DMS114 treated with DMSO at 0.1 percent for 48 hours (cell line): ENCODE results near the gene RBBP7.

Experiments used
- DNase-seq: peaks from one replicate; lab custom pipeline; 2025; ENCODE audit not compliant: unreplicated experiment; lab: John Stamatoyannopoulos, UW

Gene RBBP7

DNA sequence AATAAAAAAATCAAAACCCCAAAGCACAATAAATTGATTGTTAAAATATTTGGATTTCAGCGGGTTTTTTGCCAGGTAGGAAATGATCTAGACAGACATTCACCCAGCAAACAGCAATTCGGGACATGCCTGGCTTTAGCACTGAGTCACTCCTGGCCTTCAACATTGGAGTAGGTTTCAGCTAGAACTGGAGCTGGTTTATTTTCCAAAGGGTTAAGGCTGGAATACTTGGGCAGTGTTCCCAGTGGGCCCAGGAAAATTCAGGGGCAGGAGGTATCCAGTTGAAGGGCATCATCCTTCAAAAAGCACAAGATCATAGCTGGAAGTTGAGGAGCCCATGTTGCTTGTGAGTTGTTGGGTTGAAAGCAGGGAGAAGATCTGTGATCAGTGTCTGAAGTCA, 42.9 kb downstream of the RBBP7 start:
- no peak for DNase-seq

DNA sequence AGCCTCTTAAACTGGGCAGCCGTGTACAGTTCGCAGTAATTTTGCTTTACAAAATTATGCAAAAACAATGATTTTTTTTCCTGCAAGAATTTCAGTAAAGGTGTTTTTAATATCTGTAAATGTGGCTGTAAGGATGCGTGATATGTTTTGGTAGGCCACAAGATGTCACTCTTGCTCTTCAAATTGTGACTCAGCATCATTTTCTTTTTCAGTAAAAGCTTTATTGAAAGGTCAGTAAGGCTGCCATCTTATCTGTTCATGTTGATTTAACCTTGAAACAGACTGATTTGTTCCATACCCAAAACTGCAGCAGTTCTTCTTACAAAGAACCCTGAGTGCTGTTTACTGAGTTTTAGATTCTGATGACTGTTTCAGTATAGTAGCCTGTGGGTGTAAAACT, 44.0 kb downstream of the RBBP7 start:
- peak; percentile 21 for DNase-seq

DNA sequence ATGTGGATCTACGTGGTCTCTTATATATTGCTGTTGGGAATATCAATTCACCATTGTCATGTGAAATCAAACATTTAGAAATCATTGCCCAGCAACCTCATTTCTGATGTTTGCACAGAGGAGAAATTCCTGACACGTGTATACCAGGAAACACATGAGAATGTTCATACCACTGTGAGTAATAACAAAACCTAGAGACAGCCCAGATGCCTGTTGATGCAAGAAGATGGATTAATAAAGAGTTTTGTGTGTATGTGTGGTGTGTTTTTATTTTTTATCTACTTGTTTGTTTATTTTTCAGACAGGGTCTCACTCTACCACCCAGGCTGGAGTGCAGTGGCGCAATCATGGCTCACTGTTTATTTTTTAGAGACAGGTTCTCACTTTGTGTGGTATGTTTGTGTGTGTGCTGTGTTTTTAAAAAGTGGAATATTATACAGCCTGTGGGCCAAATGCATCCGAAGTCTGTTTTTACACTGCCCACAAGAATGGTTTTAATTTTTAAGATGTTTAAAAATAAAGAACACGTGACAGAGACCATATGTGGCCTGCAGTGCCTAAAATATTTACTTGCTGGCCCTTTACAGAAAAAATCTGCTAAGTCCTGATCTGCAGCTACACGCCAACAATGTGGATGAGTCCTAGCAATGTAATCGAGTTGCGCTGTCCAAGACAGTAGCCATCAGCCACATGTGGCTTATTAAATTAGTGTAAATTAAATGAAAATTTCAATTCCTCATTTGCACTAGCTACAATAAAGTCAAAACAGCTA, 44.7 kb downstream of the RBBP7 start:
- DNase-seq, result no peak

DNA sequence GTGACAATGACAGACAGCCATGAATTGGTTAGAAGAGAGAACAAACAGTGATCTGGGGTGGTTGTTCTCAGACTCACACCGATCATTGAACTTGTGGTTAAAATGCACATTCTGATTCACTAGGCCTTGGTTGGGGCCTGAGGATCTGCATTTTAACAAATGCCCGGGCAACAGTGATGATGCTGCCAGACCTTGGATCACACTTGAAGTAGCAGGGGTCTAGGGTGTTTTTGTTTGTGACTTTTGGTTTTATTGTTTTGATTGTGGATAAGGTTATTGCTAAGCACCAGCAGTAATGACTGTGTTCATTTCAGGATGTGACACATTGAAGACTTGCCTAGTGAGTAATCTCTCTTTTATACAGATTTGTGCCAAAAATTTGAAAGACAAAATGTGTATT, 47.4 kb downstream of the RBBP7 start:
- no peak for DNase-seq

DNA sequence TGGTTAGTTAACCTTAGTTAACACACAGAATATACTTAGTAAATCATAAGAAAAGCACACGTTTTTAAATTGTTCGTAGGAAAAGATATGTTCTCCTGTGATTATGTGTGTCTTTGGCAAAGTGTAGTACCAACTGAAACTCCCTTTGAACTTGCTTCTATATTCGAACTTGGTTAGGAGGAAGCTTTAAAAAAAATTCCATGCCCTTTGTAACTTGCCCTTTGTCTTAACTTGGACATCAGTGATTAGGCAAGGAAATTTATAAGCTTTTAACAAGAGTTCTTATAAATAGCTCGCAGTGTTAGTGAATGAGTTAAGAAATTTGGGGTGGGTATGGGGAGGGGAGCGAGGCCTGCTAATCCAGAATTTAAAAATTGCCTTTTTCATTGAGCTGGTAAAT, 50.5 kb downstream of the RBBP7 start:
- DNase-seq, result no peak

DNA sequence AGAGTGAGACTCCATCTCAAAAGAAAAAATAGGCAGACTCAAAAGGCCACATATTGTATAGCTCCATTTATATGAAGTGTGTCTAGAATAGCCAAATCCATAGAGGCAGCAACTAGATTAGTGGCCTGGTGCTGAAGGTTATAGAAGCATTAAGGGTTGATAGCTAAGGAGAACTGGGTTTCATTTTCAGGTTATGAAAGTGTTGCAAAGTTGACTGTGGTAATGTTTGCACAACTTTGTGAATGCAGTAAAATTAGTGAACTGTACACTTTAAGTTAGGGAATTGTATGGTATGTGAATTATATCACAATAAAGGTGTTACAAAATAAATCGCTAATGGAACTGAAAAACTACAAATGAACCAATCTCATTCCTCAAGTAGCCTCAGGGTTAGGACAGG, 55.6 kb downstream of the RBBP7 start:
- DNase-seq, result no peak

DNA sequence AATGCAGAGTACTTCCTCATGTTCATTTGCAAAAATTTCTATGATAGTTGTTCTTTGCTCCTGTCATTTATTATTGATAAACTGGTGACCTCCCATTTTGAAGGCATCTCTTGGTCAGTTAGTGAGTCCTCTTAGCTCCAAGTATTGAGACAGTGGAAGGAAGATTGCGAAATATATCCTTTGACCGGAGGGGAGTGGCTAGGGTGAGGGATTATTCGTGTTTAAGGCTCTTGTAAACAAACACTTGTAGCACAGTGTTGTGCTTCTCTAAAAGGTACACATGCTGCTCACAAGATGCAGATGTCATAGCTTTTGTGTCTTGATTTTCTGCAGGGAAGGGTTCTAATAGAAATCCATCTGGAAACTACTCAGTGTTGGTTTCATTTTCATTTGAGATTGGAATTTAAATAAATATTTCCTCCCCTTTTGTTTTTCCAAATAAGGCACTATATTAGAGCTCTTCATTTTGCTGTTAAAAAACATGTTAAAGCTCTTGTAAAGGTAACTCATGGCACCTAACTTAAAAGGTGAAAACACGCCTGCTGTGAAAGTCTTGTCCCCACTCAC, 62.1 kb downstream of the RBBP7 start:
- no peak for DNase-seq

DNA sequence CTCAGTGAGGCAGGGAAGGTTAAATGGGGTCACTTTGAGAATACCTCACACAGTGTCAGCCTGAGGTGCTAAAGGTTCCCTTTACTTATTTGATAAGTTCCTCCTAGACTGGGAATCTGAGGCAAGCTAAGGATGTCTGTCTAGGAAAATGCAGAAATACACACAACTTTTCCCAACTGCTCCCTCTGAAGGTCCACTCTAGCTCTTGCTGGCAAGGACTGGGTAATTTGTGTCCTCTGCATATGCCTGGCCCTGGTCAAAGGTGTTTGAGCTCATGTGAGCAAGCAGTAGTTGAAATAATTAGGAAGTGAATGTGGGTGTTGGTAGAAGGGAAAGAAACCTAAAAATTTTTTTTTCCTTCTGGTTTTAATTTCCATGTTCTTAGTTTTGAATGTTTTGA, 62.6 kb downstream of the RBBP7 start:
- DNase-seq, result peak; percentile 20

DNA sequence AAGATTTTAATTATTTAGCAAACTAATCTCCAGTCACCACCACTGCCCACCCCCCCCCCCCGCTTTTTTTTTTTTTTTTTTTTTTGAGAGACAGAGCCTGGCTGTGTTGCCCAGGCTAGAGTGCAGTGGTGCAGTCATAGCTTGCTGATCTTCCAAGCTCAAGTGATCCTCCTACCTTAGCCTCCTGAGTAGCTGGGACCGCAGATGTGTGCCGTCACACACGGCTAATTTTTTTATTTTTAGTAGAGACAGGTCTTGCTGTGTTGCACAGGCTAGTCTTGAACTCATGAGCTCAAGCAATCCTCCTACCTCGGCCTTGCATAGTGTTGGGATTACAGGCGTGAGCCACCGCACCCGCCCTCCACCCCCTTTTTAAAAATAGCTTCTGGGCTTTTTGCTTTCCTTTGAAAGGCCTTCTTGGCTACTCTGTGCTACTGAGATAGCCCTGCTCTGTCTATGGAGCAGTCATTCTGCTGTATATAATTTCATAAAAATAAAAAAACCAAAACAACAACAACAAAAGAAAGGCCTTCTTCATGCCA, 65.2 kb downstream of the RBBP7 start:
- no peak for DNase-seq

DNA sequence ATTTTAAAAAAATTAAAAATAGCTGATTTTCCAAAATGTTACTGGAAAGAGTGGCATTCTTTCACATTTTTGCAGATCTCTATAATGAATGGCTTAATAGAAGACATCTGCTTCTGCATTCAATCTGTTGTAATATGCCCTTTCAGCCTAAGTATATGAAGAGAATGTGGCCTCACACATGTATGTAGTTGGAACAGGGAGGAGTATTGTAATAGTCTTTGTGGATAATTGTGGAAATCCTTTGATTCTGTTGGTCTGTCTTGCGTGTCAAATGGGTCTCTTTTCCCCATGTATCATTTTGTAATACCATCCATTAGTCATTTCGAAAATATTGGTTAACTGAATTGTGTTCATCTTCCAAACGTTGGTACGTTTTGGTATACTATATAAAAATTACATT, 72.3 kb downstream of the RBBP7 start:
- no peak for DNase-seq

DNA sequence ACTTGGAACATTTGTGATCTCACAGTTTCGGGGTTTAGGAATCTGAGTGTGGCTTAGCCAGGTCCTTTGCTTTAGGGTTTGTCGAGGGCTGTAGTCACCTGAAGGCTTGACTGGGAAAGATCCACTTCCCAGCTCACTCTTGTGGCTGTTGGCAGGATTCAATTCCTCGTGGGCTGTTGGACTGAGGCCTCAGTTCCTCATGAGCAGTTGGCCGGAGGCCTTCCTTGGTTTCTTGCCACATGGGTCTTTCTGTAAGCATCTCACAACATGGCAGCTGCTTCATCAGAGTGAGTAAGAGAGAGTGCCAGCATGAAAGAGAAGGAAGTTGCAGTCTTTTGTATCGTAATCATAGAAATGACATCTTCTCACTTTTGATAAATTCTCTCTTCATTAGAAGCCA, 72.8 kb downstream of the RBBP7 start:
- no peak for DNase-seq

DNA sequence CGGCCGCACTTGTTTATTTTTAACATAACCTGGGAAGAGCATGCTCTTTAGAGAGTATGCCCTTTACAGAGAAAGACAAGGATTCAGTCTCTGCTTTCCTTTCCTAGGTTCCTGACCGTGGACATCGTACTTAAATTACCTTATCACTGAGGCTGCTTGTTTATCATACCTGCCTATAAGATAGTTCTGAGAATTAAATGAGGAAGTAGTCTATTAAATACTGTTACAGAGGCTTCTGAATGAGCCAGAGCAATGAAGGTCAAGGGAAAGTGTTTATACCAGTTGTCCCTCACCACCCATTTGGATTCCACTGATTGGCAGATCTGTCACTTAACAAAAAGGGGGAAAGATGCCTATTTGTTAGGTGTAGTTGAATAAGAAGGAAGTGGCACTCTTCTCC, 73.9 kb downstream of the RBBP7 start:
- DNase-seq, result no peak
